Smooth muscle cell (in vitro differentiated cells): ENCODE measurements around the gene CYBC1. TPM values are rescaled to one million over a fixed set of nuclear protein-coding genes. Genes with fewer than 3 reads are reported as not detected.
A peak's percentile ranks its signal among the peaks of the same experiment; 100 is the strongest.
"Not testable (repeated sequence)": the region's sequence is repeated elsewhere in the genome, so short reads cannot be mapped to it uniquely, and the experiment has no call there.

Experiments used
- DNase-seq: peaks from one replicate; lab custom pipeline; 2025; ENCODE audit not compliant: unreplicated experiment; lab: John Stamatoyannopoulos, UW
- H2AFZ ChIP-seq: fragments of 200-600 bp; sonication (generic); 2 replicates; pipeline ENCODE4 v1.6.0; 2016; ENCODE audit warnings: antibody characterized with exemption, low read depth, mild to moderate bottlenecking
- H3F3A ChIP-seq: fragments of 200-600 bp; sonication (generic); 2 replicates; pipeline ENCODE4 v1.6.0; 2017; ENCODE audit warnings: antibody characterized with exemption, low read depth
- H3K27ac ChIP-seq: fragments of 200-600 bp; sonication (generic); 2 replicates; pipeline ENCODE4 v1.5.1; 2016; ENCODE audit warnings: low read depth, mild to moderate bottlenecking
- H3K27me3 ChIP-seq: fragments of 200-600 bp; sonication (generic); 2 replicates; pipeline ENCODE4 v1.6.1; 2016; ENCODE audit warnings: low read depth, mild to moderate bottlenecking
- H3K36me3 ChIP-seq: fragments of 200-600 bp; sonication (generic); 2 replicates; pipeline ENCODE4 v1.5.1; 2016; ENCODE audit warnings: low read depth
- H3K4me1 ChIP-seq: fragments of 200-600 bp; sonication (generic); 2 replicates; pipeline ENCODE4 v1.5.1; 2016; ENCODE audit warnings: low read depth
- H3K4me2 ChIP-seq: fragments of 200-600 bp; sonication (generic); 2 replicates; pipeline ENCODE4 v1.6.0; 2016; ENCODE audit warnings: mild to moderate bottlenecking
- H3K4me3 ChIP-seq: fragments of 200-600 bp; sonication (generic); 2 replicates; pipeline ENCODE4 v1.5.1; 2016; ENCODE audit warnings: mild to moderate bottlenecking
- H3K79me2 ChIP-seq: fragments of 200-600 bp; sonication (generic); 2 replicates; pipeline ENCODE4 v1.6.0; 2016; ENCODE audit warnings: low read depth, mild to moderate bottlenecking
- H3K9ac ChIP-seq: fragments of 200-600 bp; sonication (generic); 2 replicates; pipeline ENCODE4 v1.6.0; 2016; ENCODE audit warnings: low read depth
- H3K9me3 ChIP-seq: fragments of 200-600 bp; sonication (generic); replicated peaks from 2 replicates; pipeline ENCODE4 v1.5.1; 2016; ENCODE audit warnings: low read depth
- H4K20me1 ChIP-seq: fragments of 200-600 bp; sonication (generic); 2 replicates; pipeline ENCODE4 v1.6.0; 2016; ENCODE audit warnings: low read depth
- CTCF ChIP-seq: fragments of 200-600 bp; sonication (generic); IDR thresholded peaks from 2 replicates; pipeline ENCODE4 v1.5.1; 2017; ENCODE audit warnings: borderline replicate concordance, mild to moderate bottlenecking, antibody characterized with exemption; ENCODE audit not compliant: insufficient read depth, poor library complexity, severe bottlenecking
- WGBS: methylation state at CpG from one replicate; pipeline ENCODE4 v1.1.7; 2016; ENCODE audit warnings: low lambda C conversion rate; 5-methylcytosine and 5-hydroxymethylcytosine counted together
- polyA plus RNA-seq: library from polyadenylated mRNA; unstranded; fragments of >200 nt; fragmentation: Nextera tagmentation; extraction: Ambion mirVana; gene quantifications from 2 replicates; pipeline ENCODE4 v1.2.1, GENCODE V29; 2016
- total RNA-seq: library from RNA; depleted of rRNA; stranded (reverse); fragments of >200 nt; gene quantifications from 2 replicates; pipeline ENCODE4 v1.2.3, GENCODE V29; 2014

CYBC1 gene
- total and polyA plus RNA-seq, 2 experiments from 2014 or later = 23.3 to 65.8 TPM

GRCh38 chr17:82463391-82463790 lies 12.8 kb upstream of the CYBC1 start:
- Histone ChIP-seq H2AFZ (no peak overlapping the region), H3K36me3 (peaks cover 7% of the 10 kb centered on the region), H4K20me1 (peaks cover 27% of the 10 kb centered on the region), H3K4me3 (no peak overlapping the region), H3K27me3 (no peaks in the 10 kb centered on the region), H3K27ac (no peak overlapping the region), H3K79me2 (peaks cover 19% of the 10 kb centered on the region), H3K9me3 (no peaks in the 10 kb centered on the region), H3K4me2 (no peak overlapping the region), H3K4me1 (no peaks in the 10 kb centered on the region), H3F3A (no peaks in the 10 kb centered on the region), H3K9ac (no peak overlapping the region)
- WGBS = 95% methylated on average over 6 of the region's 6 CpGs
- no peak for DNase-seq
- no peak for TF ChIP-seq CTCF

- peaks cover 23% of the 10 kb centered on the region for H4K20me1 ChIP-seq
- no peak overlapping the region for H3K4me2 ChIP-seq
- no peak overlapping the region for H3K4me3 ChIP-seq
- no peak for TF ChIP-seq CTCF
- peaks cover 5% of the 10 kb centered on the region for H3K4me1 ChIP-seq
- H3K27me3 ChIP-seq = no peaks in the 10 kb centered on the region
- H3F3A ChIP-seq = peaks cover 7% of the 10 kb centered on the region
- peaks cover 7% of the 10 kb centered on the region for H3K36me3 ChIP-seq
- H3K27ac ChIP-seq = no peak overlapping the region
- peaks cover 19% of the 10 kb centered on the region for H3K79me2 ChIP-seq
- 95% methylated on average over 10 of the region's 10 CpGs for WGBS
- no peak for DNase-seq
- no peaks in the 10 kb centered on the region for H3K9me3 ChIP-seq
- no peak overlapping the region for H3K9ac ChIP-seq
- H2AFZ ChIP-seq = no peak overlapping the region
These were observed 11.4 kb upstream of the CYBC1 start for GRCh38 chr17:82461827-82462524.

- H3K4me2 ChIP-seq = peak overlapping the region; percentile 90
- H3K27ac ChIP-seq, H3K27me3 ChIP-seq, H3K36me3 ChIP-seq, H3K9me3 ChIP-seq, H3K4me1 ChIP-seq, DNase-seq, H3F3A ChIP-seq, H2AFZ ChIP-seq, H3K9ac ChIP-seq: not testable (repeated sequence)
- H3K4me3 ChIP-seq = peak overlapping the region; percentile 76
- WGBS = 94% methylated on average over 9 of the region's 9 CpGs
- peaks cover 20% of the 10 kb centered on the region for H4K20me1 ChIP-seq
- peaks cover 19% of the 10 kb centered on the region for H3K79me2 ChIP-seq
These were observed 9.4 kb upstream of the CYBC1 start for GRCh38 chr17:82459936-82460335.

GRCh38 chr17:82458885-82459424 lies 8.4 kb upstream of the CYBC1 start:
- peak overlapping the region; percentile 90 for H3K4me2 ChIP-seq
- H3K36me3 ChIP-seq = peaks cover under 1% of the 10 kb centered on the region
- no peaks in the 10 kb centered on the region for H3K27me3 ChIP-seq
- no peak for TF ChIP-seq CTCF
- peaks cover 5% of the 10 kb centered on the region for H3K4me1 ChIP-seq
- H3K4me3 ChIP-seq = peak overlapping the region; percentile 76
- H3K27ac ChIP-seq = peak overlapping the region; percentile 99
- H4K20me1 ChIP-seq = peaks cover 20% of the 10 kb centered on the region
- 2% methylated on average over 54 of the region's 62 CpGs for WGBS
- no peaks in the 10 kb centered on the region for H3K9me3 ChIP-seq
- H3K79me2 ChIP-seq = peaks cover 19% of the 10 kb centered on the region
- peak overlapping the region; percentile 81 for H3K9ac ChIP-seq
- H2AFZ ChIP-seq = peak overlapping the region; percentile 24
- peaks cover 7% of the 10 kb centered on the region for H3F3A ChIP-seq
- DNase-seq = no peak
